T-helper 17 cell (primary cell): ENCODE results near the gene TSPAN33. TPM values are rescaled to one million over a fixed set of nuclear protein-coding genes. Genes with fewer than 3 reads are reported as not detected.
A peak's percentile ranks its signal among the peaks of the same experiment; 100 is the strongest.
"Not testable (repeated sequence)": the region's sequence is repeated elsewhere in the genome, so short reads cannot be mapped to it uniquely, and the experiment has no call there.

ENCODE experiments used
- ATAC-seq: fragments of 150-1000 bp; cut with Tn5 transposase; 2 replicates; pipeline ENCODE4 v1.10.0; 2021; ENCODE audit warnings: mild to moderate bottlenecking, moderate library complexity
- DNase-seq, 3 donors: peaks; one replicate each; pipeline versions ENCODE4 v3.0.0 to v3.0.0-alpha.2; 2020 to 2021
- H3K9me3 ChIP-seq: one replicate; pipeline ENCODE4 v1.7.0; 2013; ENCODE audit warnings: low read length, mild to moderate bottlenecking; ENCODE audit not compliant: control insufficient read depth, poor library complexity, severe bottlenecking
- H3K27ac Mint-ChIP-seq: one replicate; pipeline ENCODE4 v1.8.0; 2022; ENCODE audit warnings: mild to moderate bottlenecking, moderate library complexity, mixed read lengths
- H3K27me3 Mint-ChIP-seq: one replicate; pipeline ENCODE4 v1.8.0; 2022; ENCODE audit warnings: mixed read lengths
- H3K36me3 Mint-ChIP-seq: one replicate; pipeline ENCODE4 v1.8.0; 2022; ENCODE audit warnings: low read depth, mixed read lengths
- H3K4me1 Mint-ChIP-seq: one replicate; pipeline ENCODE4 v1.8.0; 2022; ENCODE audit warnings: mild to moderate bottlenecking, mixed read lengths
- H3K4me3 Mint-ChIP-seq: one replicate; pipeline ENCODE4 v1.8.0; 2022; ENCODE audit warnings: mild to moderate bottlenecking, moderate library complexity, mixed read lengths
- total RNA-seq, 4 donors: library from RNA in 2 of 4; stranded (reverse) in 2 of 4; gene quantifications; one replicate each; pipeline ENCODE4 v1.2.3 and lab custom pipeline; 2022 to 2026

The TSPAN33 gene
- total RNA-seq, 2 donors from 2014 or later = 3.8 to 68.8 TPM

DNA sequence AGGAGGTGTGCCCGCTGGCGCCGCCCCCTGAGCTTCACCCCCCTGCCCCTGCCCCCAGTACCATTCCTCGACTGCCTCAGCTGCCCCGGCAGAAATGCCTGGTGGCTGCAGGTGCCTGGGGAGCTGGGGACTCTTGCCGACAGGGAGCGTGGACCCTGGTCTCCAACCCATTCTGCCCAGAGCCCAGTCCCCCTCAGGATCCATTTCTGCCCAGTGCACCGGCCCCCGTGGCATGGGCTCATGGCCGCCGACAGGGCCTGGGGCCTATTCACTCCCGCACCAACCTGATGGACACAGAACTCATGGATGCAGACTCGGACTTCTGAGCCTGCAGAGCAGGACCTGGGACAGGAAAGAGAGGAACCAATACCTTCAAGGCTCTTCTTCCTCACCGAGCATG lies 67.6 kb downstream of the TSPAN33 start:
- H3K9me3 ChIP-seq = no peaks in the 10 kb centered on the region
- ATAC-seq = no peak
- H3K27ac Mint-ChIP-seq = no peak overlapping the region
- peaks cover 28% of the 10 kb centered on the region for H3K27me3 Mint-ChIP-seq
- DNase-seq = no peak
- H3K36me3 Mint-ChIP-seq = peaks cover 3% of the 10 kb centered on the region
- H3K4me3 Mint-ChIP-seq = no peak overlapping the region
- H3K4me1 Mint-ChIP-seq = peaks cover 5% of the 10 kb centered on the region

DNA sequence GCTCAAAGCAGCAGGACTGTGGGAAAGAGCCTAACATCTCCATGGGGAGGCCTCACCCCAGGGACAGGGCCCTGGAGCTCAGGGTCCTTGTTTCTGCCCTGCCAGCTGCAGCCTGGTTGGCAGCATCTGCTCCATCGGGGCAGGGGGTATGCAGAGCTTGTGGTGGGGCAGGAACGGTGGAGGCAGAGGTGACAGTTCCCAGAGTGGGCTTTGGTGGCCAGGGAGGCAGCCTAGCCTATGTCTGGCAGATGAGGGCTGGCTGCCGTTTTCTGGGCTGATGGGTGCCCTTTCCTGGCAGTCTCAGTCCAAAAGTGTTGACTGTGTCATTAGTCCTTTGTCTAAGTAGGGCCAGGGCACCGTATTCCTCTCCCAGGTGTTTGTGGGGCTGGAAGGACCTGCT lies 68.1 kb downstream of the TSPAN33 start:
- no peak for ATAC-seq
- H3K27ac Mint-ChIP-seq = no peak overlapping the region
- peaks cover 3% of the 10 kb centered on the region for H3K36me3 Mint-ChIP-seq
- no peaks in the 10 kb centered on the region for H3K9me3 ChIP-seq
- H3K4me1 Mint-ChIP-seq = peaks cover 2% of the 10 kb centered on the region
- DNase-seq = no peak
- H3K27me3 Mint-ChIP-seq = peaks cover 25% of the 10 kb centered on the region
- H3K4me3 Mint-ChIP-seq = no peak overlapping the region

DNA sequence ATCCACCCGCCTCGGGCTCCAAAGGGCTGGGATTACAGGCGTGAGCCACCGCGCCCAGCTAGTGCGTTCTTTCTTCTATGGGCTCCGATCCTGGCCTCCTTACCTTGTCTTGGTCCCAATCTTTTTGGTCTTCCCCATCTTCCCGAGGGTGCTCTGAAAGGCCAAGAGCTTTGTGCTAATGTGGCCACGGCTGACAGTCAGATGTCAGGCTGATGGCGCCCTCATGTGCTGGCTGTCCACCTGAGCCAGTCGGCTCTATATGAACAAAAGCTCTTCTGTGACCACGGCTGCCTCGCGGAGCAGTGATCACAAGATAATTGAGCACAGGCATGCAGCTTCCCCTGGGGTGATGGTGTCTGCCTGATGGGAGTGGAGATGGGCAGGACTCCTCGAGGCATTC lies 69.3 kb downstream of the TSPAN33 start:
- Mint-ChIP-seq H3K36me3 (peaks cover 5% of the 10 kb centered on the region), H3K27ac (no peak overlapping the region), H3K27me3 (peaks cover 30% of the 10 kb centered on the region), H3K4me3 (no peak overlapping the region), H3K4me1 (peaks cover 2% of the 10 kb centered on the region)
- no peak for DNase-seq
- ATAC-seq = no peak
- H3K9me3 ChIP-seq = no peaks in the 10 kb centered on the region

DNA sequence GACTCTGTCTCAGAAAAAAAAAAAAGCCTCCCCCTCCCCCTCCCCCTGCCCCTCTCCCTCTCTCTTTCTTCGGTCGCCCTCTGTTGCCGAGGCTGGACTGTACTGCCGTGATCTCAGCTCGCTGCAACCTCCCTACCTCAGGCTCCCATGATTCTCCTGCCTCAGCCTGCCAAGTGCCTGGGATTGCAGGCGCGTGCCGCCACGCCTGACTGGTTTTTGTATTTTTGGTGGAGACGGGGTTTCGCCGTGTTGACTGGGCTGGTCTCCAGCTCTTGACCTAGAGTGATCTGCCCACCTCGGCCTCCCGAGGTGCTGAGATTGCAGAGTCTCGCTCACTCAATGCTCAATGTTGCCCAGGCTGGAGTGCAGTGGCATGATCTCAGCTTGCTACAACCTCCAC lies 71.2 kb downstream of the TSPAN33 start:
- not testable (repeated sequence) for ATAC-seq, H3K4me1 Mint-ChIP-seq

DNA sequence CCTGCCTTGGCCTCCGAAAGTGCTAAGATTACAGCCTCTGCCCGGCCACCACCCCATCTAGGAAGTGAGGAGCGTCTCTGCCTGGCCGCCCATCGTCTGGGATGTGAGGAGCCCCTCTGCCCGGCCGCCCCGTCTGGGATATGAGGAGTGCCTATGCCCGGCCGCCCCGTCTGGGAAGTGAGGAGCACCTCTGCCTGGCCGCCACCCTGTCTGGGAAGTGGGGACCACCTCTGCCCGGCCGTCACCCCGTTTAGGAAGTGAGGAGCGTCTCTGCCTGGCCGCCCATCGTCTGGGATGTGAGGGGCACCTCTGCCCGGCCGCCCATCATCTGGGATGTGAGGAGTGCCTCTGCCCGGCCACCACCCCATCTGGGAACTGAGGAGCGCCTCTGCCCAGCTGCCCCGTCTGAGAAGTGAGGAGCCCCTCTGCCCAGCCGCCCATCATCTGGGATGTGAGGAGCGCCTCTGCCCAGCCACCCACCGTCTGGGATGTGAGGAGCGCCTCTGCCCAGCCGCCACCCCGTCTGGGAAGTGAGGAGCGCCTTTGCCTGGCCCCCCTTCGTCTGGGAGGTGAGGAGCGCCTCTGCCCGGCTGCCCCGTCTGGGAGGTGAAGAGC lies 71.7 kb downstream of the TSPAN33 start:
- not testable (repeated sequence) for H3K4me3 Mint-ChIP-seq, H3K9me3 ChIP-seq, H3K36me3 Mint-ChIP-seq, H3K27ac Mint-ChIP-seq, DNase-seq, H3K4me1 Mint-ChIP-seq, ATAC-seq
- H3K27me3 Mint-ChIP-seq = peaks cover 14% of the 10 kb centered on the region

More for the DNA sequence above, 71.2 kb downstream of the TSPAN33 start:
- H3K36me3 Mint-ChIP-seq, H3K4me3 Mint-ChIP-seq, H3K9me3 ChIP-seq, DNase-seq, H3K27ac Mint-ChIP-seq: not testable (repeated sequence)
- H3K27me3 Mint-ChIP-seq = peaks cover 15% of the 10 kb centered on the region

DNA sequence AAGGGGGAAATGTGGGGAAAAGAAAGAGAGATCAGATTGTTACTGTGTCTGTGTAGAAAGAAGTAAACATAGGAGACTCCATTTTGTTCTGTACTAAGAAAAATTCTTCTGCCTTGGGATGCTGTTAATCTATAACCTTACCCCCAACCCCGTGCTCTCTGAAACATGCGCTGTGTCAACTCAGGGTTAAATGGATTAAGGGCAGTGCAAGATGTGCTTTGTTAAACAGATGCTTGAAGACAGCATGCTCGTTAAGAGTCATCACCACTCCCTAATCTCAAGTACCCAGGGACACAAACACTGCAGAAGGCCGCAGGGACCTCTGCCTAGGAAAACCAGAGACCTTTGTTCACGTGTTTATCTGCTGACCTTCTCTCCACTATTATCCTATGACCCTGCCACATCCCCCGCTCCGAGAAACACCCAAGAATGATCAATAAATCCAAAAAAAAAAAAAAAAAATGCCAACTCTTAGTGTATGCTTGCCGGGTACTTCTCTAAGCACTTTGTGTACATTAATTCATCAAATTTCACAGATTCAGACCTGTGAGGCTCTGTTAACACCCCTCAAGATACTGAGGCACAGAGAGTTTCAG lies 72.4 kb downstream of the TSPAN33 start:
- not testable (repeated sequence) for H3K4me1 Mint-ChIP-seq, H3K27ac Mint-ChIP-seq, DNase-seq, H3K27me3 Mint-ChIP-seq, ATAC-seq, H3K36me3 Mint-ChIP-seq, H3K9me3 ChIP-seq, H3K4me3 Mint-ChIP-seq

DNA sequence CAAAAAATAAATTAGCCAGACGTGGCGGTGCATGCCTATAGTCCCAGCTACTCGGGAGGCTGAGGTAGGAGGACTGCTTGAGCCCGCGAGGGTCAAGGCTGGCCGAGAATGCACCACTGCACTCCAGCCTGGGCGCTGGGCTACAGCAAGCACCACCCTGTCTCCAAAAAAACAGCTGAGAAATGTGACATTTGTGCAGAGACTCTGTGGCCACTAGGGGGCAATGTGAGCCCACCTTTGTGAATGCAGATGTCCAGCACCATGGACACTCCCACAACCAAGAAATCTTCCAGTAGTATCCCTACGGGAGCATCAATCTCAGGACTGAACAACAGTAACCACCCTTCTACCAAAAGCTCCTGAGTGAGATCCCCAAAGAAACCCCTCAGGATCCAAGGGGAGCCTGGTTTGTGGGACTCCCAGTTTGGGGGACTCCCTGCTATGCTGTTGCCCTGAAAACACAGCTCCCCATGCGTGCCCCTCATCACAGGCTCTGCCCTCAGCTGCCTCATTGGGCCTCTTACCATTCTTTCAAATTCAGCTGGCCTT lies 74.1 kb downstream of the TSPAN33 start:
- ATAC-seq = peak; percentile 92
- peaks cover 5% of the 10 kb centered on the region for H3K36me3 Mint-ChIP-seq
- H3K27ac Mint-ChIP-seq = no peak overlapping the region

DNA sequence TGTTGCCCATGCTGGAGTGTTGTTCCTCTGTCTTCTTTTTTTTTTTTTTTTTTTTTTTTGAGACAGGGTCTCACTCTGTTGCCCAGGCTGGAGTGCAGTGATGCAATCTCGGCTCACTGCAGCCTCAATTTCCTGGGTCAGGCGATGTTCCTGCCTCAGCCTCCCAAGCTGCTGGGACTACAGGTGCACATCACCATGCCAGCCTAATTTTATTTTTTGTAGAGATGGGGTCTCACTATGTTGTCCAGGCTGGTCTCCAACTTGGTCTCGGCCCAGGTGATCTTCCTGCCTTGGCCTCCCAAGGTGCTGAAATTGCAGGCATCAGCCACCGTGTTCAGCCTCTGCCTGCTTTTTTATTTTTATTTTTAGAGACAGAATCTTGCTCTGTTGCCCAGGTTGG lies 74.7 kb downstream of the TSPAN33 start:
- not testable (repeated sequence) for ATAC-seq, H3K9me3 ChIP-seq, H3K27ac Mint-ChIP-seq, H3K4me3 Mint-ChIP-seq, H3K4me1 Mint-ChIP-seq, H3K27me3 Mint-ChIP-seq, DNase-seq, H3K36me3 Mint-ChIP-seq

More for the DNA sequence above, 74.1 kb downstream of the TSPAN33 start:
- H3K4me3 Mint-ChIP-seq = no peak overlapping the region
- no peaks in the 10 kb centered on the region for H3K9me3 ChIP-seq
- H3K27me3 Mint-ChIP-seq = peaks cover 9% of the 10 kb centered on the region
- H3K4me1 Mint-ChIP-seq = peaks cover 8% of the 10 kb centered on the region
- peak; percentile 58 to 71 (median 62) for DNase-seq

Other genes with a start within 250 kb of the TSPAN33 start
- 1 to 10 TPM in 1 of 2 donors, under 1 TPM in 1; 0.23 to 1.2 TPM for gene KCP, start 234.0 kb upstream of the TSPAN33 start, total RNA-seq
- gene IRF5, start 206.8 kb upstream of the TSPAN33 start, total RNA-seq = 10 to 100 TPM; 12.5 to 13.6 TPM
- gene TNPO3, start 89.6 kb upstream of the TSPAN33 start, total RNA-seq = 10 to 100 TPM; 29.1 to 29.2 TPM
- gene SMO, start 43.9 kb downstream of the TSPAN33 start, total RNA-seq = not detected
- gene AHCYL2, start 80.3 kb downstream of the TSPAN33 start, total RNA-seq = 10 to 100 TPM; 13.4 to 16.6 TPM